Brain microvascular endothelial cell (primary cell): ENCODE data around the gene PKNOX2.

Experiments used
- DNase-seq: peaks from one replicate; pipeline ENCODE4 v3.0.0-alpha.2; 2020
- H3K27ac ChIP-seq: fragments of 250-450 bp; sonication (Bioruptor Pico); 2 replicates; pipeline ENCODE4 v1.5.1; 2020; ENCODE audit warnings: mild to moderate bottlenecking, moderate library complexity
- H3K27me3 ChIP-seq: fragments of 250-450 bp; sonication (Bioruptor Pico); replicated peaks from 2 replicates; pipeline ENCODE4 v1.5.1; 2020; ENCODE audit warnings: mild to moderate bottlenecking
- H3K36me3 ChIP-seq: fragments of 250-450 bp; sonication (Bioruptor Pico); replicated peaks from 2 replicates; pipeline ENCODE4 v1.5.1; 2020; ENCODE audit warnings: mild to moderate bottlenecking
- H3K4me3 ChIP-seq: 2 replicates; pipeline ENCODE4 v1.5.1; 2011; ENCODE audit warnings: low read depth, mild to moderate bottlenecking, control low read depth, low read length, moderate library complexity
- in situ Hi-C: cut with HindIII; loops from 2 replicates; pipeline ENCODE4 v1.10.0; 2017; ENCODE audit warnings: low sequenced_read_pairs, low pct_ligation_motif_present
- TF ChIP-seq, protein P1 (sequence below): IDR thresholded peaks from 2 replicates; pipeline ENCODE4 v1.5.1; 2011; ENCODE audit warnings: low read depth, mild to moderate bottlenecking, moderate library complexity, low read length, control low read depth, inconsistent platforms; ENCODE audit errors: missing control alignments

PKNOX2 gene

DNA sequence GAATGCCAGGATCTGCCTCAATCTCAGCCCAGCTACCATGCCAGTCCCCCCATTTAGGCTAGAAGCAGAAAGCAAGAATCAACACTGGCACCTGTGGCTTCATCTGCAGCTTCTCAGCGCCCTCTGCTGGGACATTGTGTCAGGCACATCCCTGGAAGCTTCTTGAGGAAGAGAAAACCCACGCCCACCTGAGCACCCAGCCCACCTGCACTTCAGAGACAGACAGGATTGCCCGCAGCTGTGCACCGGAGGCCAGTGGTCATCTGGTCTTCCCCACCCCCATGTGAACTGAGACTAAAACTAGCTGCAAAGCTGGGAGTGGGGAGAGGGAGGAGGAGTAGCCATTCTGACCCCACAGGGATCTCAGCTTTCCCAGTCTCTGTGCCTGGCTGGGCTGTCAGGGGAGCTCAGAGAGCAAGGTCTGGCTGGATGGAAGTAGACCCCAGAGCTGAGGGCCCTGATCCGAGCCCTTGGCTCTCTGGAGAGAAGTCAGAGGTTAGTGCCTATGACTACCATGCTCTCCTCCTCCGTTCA, 264.7 kb downstream of the PKNOX2 start:
- TF ChIP-seq, protein P1, sequence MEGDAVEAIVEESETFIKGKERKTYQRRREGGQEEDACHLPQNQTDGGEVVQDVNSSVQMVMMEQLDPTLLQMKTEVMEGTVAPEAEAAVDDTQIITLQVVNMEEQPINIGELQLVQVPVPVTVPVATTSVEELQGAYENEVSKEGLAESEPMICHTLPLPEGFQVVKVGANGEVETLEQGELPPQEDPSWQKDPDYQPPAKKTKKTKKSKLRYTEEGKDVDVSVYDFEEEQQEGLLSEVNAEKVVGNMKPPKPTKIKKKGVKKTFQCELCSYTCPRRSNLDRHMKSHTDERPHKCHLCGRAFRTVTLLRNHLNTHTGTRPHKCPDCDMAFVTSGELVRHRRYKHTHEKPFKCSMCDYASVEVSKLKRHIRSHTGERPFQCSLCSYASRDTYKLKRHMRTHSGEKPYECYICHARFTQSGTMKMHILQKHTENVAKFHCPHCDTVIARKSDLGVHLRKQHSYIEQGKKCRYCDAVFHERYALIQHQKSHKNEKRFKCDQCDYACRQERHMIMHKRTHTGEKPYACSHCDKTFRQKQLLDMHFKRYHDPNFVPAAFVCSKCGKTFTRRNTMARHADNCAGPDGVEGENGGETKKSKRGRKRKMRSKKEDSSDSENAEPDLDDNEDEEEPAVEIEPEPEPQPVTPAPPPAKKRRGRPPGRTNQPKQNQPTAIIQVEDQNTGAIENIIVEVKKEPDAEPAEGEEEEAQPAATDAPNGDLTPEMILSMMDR = peak; percentile 88
- DNase-seq = peak; percentile 48
- Histone ChIP-seq H3K27me3 (no peaks in the 10 kb centered on the region), H3K27ac (no peak overlapping the region), H3K36me3 (no peaks in the 10 kb centered on the region), H3K4me3 (no peak overlapping the region)
- in situ Hi-C loops = no loop called here

DNA sequence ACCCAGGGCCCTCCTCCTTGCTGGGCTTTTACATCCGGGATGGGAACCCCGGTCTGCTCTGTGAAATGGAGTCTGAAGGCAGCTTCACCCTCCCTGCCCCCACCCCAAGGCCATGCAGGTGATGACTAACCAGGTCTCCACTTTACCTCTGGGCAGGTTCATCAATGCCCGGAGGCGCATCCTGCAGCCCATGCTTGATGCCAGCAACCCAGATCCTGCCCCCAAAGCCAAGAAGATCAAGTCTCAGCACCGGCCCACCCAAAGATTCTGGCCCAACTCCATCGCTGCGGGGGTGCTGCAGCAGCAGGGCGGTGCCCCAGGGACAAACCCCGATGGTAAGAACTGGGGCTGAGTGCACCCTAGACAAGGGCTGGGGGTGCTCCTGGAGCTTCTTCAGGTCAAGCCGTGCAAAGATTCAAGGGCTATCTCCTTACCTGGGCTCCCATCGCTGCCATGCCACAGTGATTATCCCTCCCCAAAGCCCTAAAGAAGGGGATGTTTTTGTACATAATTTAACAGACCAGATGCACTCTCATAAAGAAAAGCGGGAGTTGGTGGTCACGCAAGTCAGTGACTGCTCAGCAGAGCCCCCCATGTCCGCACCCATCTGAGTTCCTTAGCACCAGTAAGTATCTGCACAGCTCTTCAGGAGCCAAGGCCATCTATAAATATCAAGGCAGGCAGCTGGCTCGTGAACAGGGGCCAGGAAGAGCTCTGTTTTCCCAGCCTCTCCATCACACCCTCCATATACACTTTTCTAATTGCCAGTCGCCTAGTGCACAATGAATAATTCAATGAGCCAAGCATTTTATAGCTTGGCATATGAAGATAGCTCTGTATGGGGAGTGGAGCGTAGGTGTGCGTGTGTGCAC, 265.5 kb downstream of the PKNOX2 start:
- no peak overlapping the region for H3K4me3 ChIP-seq
- no peaks in the 10 kb centered on the region for H3K27me3 ChIP-seq
- H3K36me3 ChIP-seq = no peaks in the 10 kb centered on the region
- DNase-seq = no peak
- TF ChIP-seq, protein P1 = no peak
- H3K27ac ChIP-seq = no peak overlapping the region
- in situ Hi-C loops = no loop called here

DNA sequence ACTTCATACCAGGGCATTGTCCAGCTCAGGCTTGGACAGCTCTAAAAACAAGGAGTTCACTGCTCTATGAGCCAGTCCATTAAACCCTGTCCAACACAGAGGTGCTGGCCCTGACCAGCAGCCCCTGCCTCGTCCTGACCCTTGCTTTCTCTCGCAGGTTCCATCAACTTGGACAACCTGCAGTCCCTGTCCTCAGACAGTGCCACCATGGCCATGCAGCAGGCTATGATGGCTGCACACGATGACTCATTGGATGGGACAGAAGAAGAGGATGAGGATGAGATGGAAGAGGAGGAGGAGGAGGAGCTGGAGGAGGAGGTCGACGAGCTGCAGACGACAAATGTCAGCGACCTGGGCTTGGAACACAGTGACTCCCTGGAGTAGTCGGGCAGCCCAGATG, 266.5 kb downstream of the PKNOX2 start:
- no peaks in the 10 kb centered on the region for H3K36me3 ChIP-seq
- H3K27ac ChIP-seq = no peak overlapping the region
- TF ChIP-seq, protein P1 = no peak
- DNase-seq = no peak
- in situ Hi-C loops = no loop called here
- no peaks in the 10 kb centered on the region for H3K27me3 ChIP-seq
- no peak overlapping the region for H3K4me3 ChIP-seq

DNA sequence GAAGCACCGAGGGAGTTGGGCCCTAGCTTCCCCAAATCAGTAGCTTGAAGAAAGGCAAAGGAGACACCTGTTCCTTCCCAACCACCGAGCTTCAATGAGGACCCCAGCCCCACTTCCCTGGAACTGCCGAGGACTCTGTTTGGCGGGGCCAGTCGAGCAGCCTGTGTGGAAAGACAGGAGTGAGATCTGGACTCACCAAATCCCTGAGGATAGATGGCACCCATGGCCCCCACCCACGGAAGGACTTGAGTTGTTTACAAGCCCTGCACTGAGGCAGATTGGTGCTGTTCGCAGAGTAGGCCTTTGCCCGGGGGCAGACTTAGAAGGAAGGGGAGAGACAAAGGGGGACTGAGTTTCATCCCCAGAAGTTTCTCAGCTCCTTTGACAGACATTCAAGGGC, 266.9 kb downstream of the PKNOX2 start:
- Histone ChIP-seq H3K27ac (no peak overlapping the region), H3K36me3 (no peaks in the 10 kb centered on the region), H3K4me3 (no peak overlapping the region), H3K27me3 (no peaks in the 10 kb centered on the region)
- no peak for DNase-seq
- in situ Hi-C loops = no loop called here
- TF ChIP-seq, protein P1 = no peak

DNA sequence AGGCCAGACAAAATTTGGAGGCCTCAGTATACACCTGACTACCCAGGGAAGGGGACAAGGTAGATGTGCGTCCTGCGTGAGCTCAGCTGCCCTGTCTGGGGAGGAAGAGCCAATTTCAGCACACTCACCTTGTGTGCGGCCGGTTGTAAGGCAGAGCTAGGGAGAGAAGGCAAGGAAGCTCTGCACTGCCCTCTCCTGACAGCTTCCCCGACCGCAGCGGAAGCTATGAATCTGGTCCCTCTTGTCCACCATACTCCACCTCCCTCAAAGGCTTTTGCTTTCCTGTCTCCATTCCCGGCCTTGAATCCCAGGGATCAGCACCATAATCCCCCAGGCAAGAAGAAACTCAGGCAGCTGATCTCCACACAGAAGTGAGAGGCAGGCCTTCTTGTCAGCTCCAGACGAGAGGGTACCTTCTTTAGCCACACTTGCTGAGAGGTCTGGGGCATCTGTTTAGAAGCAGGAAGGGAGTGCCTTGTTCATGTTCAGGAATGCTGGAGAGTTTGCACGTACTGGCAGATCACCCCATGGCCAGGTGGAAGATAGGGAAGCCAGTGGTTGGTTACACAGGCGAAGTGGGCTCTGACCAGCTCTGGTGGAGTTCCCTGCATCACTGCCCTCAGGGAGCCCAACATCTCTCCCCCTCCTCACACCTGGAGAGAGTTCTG, 269.0 kb downstream of the PKNOX2 start:
- TF ChIP-seq, protein P1 = peak; percentile 83
- Histone ChIP-seq H3K27me3 (no peaks in the 10 kb centered on the region), H3K4me3 (no peak overlapping the region), H3K27ac (no peak overlapping the region), H3K36me3 (no peaks in the 10 kb centered on the region)
- peak; percentile 50 for DNase-seq
- in situ Hi-C loops = no loop called here
